GM19238 (cell line): ENCODE measurements around the gene NAE1.
"Not testable (repeated sequence)": the region's sequence is repeated elsewhere in the genome, so short reads cannot be mapped to it uniquely, and the experiment has no call there.

Source experiments
- DNase-seq: peaks from one replicate; pipeline ENCODE4 v3.0.0; 2011; ENCODE audit warnings: low spot score; ENCODE audit not compliant: insufficient read length

NAE1 gene

DNA sequence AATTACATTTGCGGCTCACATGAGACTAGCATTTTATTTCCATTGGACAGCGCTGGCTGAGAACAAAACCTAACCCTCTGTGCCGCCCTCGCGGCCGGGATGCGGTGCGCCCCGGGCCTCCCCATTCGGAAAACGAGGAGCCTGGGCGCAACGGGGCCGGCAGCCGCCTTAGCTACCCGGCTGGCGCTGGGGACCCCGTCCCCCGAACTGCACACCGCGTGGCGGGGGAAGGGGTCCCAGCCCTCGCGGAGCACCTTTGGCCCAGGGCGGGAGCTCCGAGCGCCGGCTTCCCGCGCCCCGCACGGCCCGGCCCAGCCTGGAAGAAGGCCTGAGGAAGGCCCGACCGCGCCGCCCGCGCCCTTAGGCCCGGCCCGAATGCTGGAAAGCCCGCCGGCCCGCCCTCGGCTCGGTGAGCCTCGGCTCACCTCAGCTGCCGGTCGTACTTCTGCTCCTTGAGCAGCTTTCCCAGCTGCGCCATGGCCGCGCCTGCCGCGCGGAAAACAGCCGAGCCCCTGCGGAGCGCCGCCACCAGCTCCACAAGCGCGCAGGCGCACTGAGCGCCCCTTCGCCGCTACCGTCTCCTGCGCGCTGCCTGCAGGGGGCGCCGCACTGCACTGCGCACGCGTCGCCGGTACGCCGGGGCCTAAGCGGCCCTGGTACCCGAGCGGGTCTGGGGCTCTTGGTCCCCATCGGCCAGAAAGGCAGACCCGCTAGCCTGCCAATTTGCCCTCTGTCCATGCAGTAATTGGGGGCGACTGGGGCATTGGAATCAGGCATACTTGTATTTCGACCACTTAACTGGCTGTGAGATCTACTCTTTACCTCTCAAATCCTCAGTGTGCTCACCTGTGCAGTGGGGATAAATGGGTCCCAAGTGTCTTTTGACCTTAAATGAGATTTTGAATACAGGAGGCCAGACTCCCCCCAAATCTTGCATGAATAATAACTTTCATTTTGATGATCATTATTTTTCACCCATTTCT, at the start of gene NAE1:
Gene NAE1, minus strand, starts transcription at position 555 of the 983 bp plus-strand sequence. Its CDS starts 77 bp downstream, at position 478.
- DNase-seq: peak; percentile 88

DNA sequence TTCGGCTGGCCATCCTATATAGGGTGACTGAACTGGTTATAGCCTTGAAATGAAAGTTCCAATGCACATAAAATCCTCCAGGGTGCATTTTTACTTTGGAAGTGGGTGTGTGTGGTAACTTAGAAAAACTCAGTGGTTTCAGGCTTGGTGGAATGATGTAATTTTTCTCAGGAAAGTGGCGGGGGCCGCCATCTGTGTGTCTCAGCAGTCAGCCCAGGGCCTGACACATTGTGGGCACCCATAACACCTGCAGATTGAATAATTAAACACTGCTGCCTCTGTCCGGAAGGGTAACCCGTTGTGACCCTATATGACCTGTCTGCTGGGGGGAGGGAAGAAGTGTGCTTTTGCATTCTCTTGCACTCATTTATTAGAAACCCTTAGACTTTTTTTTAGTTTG, 47.3 kb upstream of the NAE1 start:
- DNase-seq: no peak

DNA sequence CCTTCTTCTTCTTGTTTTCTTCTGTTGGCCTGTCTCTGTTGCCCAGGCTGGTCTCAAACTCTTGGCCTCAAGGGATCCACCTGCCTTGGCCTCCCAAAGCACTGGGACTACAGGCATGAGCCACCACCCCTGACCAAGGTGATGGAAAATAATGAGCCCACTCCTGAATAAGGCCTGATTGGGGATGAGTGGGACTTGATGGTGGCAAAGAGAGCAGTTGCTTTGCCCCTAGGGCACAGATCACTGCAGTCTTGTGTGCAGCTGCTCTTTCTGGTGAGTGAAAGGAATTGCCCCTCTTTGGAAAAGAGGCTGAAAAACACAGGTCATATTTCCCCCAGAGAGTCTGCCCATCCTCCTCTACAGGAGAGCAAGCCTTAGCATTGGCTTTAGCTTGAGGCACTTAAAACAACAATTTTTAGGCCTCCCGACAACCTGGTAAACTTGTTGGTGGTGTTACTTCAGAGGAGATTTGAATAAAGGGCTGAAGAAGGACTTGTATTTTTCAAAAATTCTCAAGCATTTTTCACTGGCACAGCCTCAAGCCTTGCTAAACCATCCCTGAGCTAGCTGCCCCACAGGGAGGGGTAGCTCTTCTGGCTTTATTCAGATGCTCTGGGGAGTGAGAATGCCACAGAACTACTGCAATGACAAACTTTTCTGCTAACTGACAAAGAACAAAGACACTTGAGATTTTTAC, 43.5 kb upstream of the NAE1 start:
- DNase-seq: no peak

DNA sequence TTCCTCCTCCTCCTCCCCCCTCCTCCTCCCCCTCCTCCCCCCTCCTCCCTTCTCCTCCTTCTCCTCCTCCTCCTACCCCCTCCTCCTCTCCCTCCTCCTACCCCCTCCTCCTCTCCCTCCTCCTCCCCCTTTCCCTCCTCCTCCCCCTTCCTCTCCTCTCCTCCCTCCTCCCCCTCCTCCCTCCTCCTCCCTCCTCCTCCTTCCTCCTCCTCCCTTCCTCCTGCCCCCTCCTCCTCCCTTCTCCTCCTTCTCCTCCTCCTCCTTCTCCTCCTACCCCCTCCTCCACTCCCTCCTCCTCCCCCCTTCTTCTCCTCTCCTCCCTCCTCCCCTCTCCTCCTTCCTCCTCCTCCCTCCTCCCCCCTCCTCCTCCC, 42.9 kb upstream of the NAE1 start:
- DNase-seq: no peak

DNA sequence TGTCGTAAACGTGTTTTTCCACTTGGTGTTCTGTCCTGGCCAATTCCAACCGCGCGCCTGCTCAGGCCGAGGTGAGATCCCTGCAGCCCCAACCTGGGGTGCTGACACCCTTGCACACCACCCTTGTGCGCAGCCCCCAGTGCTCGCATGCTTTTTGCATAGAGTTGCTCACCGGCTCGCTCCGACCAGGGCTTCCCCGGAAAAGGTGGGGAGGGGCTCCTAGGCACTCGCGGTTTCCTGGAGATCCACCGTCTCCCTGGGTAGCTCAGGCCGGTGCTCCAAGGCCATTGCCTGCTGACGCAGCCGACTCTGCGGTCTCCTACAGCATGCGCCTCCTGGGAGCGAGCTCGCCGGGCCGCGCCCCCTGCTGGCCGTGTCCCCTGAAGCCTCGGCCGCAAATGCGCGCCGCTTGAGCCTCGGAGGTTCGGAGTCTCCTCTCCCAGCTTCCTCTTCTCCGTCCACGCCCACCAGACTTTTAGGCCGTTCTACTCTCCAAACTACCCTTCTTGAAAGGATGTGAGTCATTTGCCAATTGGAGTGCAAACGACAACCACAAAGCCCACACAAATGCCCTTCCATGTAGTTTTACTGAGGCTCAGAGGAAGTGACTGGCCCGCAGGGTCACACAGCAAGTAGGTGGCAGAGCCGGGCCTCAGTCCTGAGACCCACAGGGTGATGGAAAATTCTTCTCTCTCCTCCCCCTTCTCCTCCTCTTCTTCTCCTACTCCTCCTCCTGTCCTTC, 42.3 kb upstream of the NAE1 start:
- peak; percentile 77 for DNase-seq

DNA sequence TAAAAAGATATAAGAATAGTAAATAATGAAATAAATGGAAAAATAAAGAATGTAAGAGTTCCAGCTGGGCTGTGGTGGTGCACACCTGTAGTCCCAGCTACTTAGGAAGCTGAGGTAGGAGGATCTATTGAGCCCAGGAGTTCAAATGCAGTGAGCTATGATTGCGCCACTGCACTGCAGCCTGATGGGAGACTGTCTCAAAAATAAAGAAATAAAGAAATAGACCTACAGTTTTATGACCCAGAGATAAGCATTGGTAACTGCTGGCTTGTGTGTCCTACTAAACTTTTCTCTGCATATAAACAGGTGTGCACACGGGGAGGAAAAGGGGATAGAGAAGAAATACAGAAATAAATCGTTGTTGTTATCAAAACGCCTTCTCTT, 41.8 kb upstream of the NAE1 start:
- no peak for DNase-seq

DNA sequence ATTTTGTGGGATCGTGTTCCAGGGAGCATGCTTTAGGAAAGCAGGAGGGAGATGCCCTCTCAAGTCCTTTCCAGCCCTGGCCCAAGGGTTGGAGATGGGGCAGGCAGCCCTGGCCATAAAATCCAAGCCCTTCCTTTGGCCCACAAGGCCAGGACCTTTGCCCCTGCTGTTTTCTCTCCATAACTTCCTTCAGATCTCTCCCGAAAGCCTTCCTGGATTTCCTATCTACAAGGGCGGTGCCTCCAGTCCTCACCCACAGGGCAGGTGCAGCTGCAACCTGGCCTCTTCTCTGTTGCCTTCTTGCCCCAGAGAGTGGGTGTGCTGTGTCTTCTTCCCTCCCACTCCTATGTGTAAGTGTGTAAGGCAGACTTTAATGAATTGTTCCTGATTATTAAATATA, 41.1 kb upstream of the NAE1 start:
- no peak for DNase-seq

DNA sequence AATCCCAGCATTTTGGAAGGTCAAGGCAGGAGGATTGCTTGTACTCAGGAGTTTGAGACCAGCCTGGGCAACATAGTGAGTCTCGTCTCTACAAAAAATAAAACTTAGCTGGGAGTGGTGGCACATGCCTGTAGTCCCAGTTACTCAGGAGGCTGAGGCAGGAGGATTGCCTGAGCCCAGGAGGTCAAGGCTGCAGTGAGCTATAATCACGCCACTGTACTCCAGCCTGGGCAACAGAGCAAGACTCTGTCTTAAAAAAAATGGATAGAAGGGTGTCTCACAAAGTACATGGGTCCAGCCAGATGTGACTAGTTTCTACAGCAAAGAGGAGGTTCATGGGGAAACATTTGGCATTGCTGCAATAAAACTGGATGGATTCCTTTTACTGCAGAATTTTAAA, 40.6 kb upstream of the NAE1 start:
- not testable (repeated sequence) for DNase-seq

DNA sequence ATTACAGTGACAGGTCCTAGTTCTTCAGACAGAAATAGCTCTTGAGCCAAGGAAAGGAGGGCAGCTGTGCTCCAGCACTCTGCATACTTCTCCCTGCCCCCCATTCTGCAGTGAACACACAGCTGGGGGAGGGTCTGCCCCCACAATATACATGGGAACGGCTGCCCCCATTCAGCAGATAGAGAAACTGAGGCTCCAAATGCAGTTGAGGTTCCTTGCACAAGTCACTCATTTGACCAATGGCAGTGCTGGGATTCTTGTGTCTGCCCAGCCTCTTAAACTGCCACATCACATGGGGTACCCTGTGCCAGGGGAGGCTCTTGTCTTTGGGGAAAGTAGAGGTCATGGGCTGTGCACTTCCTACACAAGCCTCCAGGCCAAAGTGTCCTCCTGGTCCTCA, 38.6 kb upstream of the NAE1 start:
- no peak for DNase-seq

DNA sequence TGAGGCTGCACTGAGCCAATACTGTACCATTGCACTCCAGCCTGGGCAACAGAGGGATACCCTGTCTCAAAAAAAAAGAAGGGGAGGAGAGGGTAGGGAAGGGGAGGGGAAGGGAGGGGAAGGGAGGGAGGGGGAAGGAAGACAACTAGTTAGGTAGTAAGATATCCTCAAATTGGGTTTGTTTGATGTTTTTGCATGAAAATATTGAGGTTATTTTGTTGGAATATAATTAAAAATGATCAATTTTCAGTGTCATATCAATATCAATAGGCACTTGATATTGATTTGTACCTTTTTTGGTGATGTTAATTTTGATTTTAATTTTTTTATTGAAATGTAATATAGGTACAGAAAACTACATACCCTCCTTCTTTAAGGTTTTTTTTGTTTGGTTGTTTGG, 32.9 kb upstream of the NAE1 start:
- DNase-seq: no peak

DNA sequence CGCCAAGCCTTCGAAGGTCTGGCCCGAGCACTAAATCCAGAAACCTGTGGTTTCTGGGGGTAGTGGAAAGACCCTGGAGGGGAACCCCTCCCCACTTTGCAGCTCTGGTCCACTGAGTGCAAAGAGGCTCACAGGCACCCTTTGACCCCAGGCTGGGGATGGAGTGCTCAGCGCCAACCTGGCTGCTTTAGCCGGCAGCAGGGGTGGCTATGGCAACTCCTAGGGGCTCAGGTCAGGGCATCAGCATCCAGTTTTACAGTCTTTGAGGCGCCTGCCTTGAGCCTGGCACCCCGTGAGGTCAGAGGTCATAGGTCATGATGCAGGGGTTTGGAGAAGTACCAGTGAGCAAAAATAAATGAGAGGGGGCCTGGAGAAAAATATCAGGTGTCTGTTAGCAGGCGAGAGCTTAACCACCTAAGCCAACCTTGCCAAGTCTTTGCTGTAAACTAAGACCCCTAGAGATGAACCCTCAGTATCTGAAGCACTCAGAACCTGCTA, 31.3 kb upstream of the NAE1 start:
- DNase-seq: no peak

DNA sequence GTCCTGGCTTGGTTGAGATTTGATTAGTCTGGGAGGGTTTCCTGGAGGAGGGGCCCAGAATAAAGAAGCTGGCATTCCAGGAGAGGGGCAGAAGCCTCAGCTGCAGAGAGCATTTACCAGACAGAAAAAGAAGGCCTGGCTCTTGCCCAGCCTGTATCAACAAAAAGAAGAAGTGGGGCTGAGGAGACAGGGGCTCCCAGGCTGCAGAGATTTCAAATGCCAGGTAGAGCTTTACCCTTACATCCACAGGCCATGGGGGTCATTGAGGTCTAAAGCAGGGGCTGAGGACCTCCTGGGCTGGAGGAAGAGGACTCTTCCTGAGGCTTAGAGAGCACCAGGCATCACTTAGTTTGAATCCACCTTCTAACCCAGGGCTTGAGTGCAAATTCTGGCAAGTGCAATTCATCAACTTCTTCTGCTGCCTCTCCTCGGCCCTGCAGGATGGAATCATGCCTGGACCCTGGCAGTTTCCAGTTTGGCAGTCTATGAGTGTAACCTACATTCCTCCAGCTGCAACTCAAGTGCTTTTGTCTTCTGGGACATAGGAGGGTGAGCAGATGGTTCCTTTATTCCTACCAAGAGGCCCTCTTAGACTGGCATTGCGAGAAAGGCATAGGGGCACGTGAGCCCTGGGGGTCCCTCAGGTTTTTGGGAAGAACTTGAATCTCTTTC, 28.8 kb upstream of the NAE1 start:
- DNase-seq: no peak

DNA sequence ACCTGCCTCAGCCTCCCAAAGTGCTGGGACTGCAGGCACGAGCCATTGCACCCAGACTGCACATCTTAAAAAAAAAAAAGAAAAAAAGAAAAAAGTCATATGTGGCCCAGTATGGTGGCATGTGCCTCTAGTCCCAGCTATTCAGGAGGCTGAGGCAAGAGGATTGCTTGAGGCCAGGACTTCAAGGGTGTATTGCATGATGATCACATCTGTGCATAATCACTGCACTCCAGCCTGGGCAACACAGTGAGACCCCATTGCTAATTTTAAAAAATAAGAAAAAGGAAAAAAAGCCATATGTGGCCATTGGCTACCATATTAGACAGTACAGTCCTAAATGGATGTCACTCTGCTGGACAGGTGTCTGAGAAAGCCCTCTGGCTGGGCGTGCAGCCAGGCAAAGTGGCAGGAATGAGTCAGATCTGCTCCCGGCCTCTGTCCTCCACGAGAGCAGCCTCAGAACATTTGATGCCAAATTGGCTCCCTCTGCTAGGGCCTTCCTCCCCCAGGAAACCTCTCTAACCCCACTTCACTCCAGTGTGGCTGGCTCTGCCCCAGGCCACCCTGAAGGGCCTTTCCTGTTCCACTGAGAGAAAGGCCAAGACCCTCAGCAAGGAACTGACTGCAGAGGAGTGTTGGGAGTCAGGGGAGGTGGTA, 28.1 kb upstream of the NAE1 start:
- no peak for DNase-seq

DNA sequence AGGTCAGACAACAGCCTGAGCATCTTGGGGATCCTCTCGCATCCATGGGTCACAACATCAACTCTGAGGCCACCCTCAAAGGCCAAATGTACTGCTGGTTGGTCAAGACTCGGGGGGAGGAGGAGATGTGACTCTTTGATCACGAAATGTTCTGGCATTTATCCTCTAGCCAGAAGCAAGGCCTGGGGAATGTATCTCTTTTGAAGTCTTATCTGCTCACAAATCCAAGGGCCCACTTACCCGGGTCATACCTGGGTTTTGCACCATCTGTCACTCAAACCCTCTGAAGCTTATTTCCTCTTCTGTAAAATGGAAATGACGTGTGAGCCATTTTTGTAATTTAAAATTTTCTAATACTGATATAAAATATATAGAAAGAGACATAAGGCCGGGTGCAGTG, 26.7 kb upstream of the NAE1 start:
- no peak for DNase-seq

DNA sequence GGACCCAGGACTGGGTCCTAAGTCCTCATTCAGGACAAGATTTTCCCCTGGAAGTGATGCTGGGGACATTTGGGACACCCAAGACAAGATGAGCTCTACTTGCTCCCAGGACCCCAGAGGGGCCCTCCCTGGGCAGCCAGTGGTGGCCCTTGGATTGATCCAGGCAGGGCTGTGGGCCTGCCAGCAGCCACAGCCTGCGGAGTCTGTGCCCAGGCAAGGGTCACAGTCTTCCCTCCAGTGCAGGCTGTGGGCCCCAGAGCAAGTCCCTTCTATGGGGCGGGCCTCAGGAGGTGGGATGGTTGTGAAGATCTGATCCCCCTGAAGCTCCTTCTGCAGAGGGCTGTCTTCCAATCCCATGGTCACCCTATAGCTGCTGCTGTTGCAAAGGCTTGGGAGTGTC, 26.0 kb upstream of the NAE1 start:
- DNase-seq: no peak

DNA sequence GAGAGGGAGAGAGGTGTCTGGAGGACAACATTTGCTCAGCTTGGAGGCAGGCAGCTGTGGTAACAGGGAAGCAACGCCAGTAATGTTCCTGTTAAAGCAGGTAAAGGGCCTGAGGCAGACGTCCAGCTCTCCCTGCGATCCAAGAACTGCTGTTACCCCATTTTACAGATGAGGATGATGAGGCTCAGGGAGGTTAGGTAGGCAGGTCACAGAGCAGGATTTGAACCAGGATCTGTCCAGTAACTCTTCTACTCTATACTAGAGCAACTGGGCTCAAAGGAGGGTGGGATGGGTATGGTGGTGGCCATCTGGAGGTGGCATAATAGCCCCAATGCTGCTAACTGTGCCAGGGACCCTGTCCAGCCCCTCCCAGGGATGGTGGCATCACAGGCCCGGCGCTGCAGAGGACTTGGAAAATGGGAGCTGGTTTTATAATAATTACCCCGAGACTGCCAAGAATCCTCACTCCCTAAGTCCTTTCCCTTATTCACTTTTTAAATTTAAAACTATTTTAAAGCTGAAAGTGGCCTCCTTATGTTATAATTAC, 25.5 kb upstream of the NAE1 start:
- no peak for DNase-seq

DNA sequence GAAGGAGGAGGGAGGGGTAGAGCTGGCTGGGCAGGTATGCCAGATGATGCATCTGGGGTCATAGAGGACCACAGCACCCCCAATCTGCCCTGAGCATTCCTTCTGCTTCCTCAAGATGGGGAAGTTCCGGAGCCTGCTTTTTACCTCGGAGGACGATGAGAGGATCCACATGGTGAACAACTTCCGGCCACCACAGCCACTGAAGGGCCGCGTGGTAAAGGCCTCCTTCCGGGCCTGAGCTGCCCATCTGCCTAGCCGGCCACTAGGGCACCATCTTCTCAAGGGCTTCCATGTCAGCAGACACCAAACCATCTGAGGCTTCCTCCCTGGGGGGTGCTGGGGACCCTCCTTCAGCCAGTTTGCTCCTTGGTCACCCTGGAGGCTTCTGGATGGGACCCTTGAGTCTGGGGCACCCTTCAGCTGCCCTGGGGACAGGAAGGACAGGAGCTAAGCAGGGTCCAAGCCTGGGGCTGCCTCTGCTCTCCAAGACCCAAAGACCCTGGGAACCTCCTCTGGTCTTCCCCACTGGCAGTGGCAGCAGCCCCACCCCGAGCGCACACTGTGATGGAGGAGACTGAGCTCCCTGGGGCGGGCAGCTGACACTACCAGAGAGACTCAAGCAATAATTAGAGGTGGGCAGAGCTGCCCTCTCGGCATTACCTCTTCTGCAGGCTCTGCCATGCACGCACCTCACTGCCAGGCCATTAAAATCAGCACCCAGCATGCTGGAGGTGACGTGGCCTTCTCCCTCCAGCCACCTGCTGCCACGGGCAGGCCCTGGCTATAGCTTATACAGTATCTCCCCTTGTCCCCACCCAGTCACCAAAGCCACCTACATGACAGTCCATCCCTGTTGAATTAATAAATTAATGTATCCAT, 22.7 kb upstream of the NAE1 start:
- DNase-seq: no peak

DNA sequence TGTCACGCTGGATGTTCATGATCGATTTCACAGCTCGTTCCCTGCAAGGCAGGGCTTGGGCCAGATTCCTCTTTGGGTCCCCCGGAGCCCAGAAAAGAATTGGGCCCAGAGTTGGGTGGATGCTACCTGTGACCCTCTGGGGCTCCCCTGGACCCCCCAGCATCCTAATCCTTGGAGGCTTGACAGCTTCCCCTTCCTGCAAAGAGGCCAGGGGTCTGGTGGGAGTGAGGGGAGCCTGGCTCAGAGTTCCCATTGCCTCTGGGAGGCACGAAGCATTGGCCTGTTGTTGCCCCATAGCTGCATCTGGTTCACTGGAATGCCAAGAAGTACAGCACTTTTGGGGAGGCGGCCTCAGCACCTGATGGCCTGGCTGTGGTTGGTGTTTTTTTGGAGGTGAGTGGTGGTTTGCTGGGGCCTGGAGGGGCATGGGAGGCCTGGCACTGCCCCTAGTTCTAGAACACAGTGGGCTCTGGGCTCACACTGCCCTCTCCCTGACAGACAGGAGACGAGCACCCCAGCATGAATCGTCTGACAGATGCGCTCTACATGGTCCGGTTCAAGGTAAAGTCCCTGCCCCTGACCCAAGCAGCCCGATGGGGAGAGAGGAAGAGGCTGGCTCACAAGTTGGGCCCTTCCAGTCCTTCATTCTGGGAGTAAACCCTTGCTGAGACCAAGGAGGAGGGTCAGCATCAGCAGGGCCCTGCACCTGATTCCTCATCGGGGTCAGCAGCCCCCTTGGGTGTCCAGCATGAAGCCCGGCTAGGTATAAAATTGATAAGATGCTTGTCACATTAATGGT, 20.6 kb upstream of the NAE1 start:
- DNase-seq: no peak
